Type B pancreatic cell (in vitro differentiated cells): ENCODE measurements around the gene CORO6. TPM values are rescaled to one million over a fixed set of nuclear protein-coding genes. Genes with fewer than 3 reads are reported as not detected.

Source experiments
- DNase-seq: peaks from one replicate; pipeline ENCODE4 v3.0.0; 2021; ENCODE audit warnings: mixed read lengths; ENCODE audit not compliant: unreplicated experiment; ENCODE audit errors: extremely low spot score
- H3K27ac Mint-ChIP-seq: 2 replicates; pipeline ENCODE4 v1.8.0; 2021; ENCODE audit warnings: mild to moderate bottlenecking, mixed read lengths
- H3K27me3 Mint-ChIP-seq: 2 replicates; pipeline ENCODE4 v1.8.0; 2021; ENCODE audit warnings: mixed read lengths
- H3K36me3 Mint-ChIP-seq: 2 replicates; pipeline ENCODE4 v1.8.0; 2021; ENCODE audit warnings: mixed read lengths
- H3K4me1 Mint-ChIP-seq: one replicate; pipeline ENCODE4 v1.8.0; 2021; ENCODE audit warnings: mixed read lengths; ENCODE audit not compliant: unreplicated experiment
- H3K4me3 Mint-ChIP-seq: 2 replicates; pipeline ENCODE4 v1.8.0; 2021; ENCODE audit warnings: mild to moderate bottlenecking, mixed read lengths
- H3K9me3 Mint-ChIP-seq: 2 replicates; pipeline ENCODE4 v1.8.0; 2021; ENCODE audit warnings: mixed read lengths
- CTCF ChIP-seq: fragments of 200-600 bp; sonication (generic); conservative IDR thresholded peaks from 2 replicates; pipeline ENCODE4 v1.5.0; 2021; ENCODE audit warnings: antibody characterized with exemption, mild to moderate bottlenecking
- total RNA-seq: library from RNA; stranded (reverse); gene quantifications from 2 replicates; pipeline ENCODE4 v1.2.1, GENCODE V29; 2021; ENCODE audit warnings: low replicate concordance

Gene CORO6
- total RNA-seq, 1 donor from 2014 or later = 6.8 TPM

GRCh38 chr17:29613352-29613837 lies 9.3 kb downstream of the CORO6 start:
- H3K27me3 Mint-ChIP-seq = peaks cover 33% of the 10 kb centered on the region
- H3K36me3 Mint-ChIP-seq = peaks cover 5% of the 10 kb centered on the region
- H3K4me3 Mint-ChIP-seq = no peak overlapping the region
- no peaks in the 10 kb centered on the region for H3K4me1 Mint-ChIP-seq
- H3K27ac Mint-ChIP-seq = no peak overlapping the region
- H3K9me3 Mint-ChIP-seq = no peaks in the 10 kb centered on the region
- peak; percentile 82 for DNase-seq
- peak; percentile 81 for TF ChIP-seq CTCF

- Mint-ChIP-seq H3K27ac (no peak overlapping the region), H3K27me3 (peaks cover 29% of the 10 kb centered on the region), H3K36me3 (peaks cover 5% of the 10 kb centered on the region), H3K4me1 (no peaks in the 10 kb centered on the region), H3K9me3 (no peaks in the 10 kb centered on the region), H3K4me3 (no peak overlapping the region)
- no peak for TF ChIP-seq CTCF
- no peak for DNase-seq
Observed at GRCh38 chr17:29612404-29613280, 10.1 kb downstream of the CORO6 start.

- no peak for TF ChIP-seq CTCF
- H3K4me1 Mint-ChIP-seq = no peaks in the 10 kb centered on the region
- H3K4me3 Mint-ChIP-seq = no peak overlapping the region
- peaks cover 23% of the 10 kb centered on the region for H3K27me3 Mint-ChIP-seq
- DNase-seq = no peak
- peaks cover 5% of the 10 kb centered on the region for H3K36me3 Mint-ChIP-seq
- no peak overlapping the region for H3K27ac Mint-ChIP-seq
- no peaks in the 10 kb centered on the region for H3K9me3 Mint-ChIP-seq
Observed at GRCh38 chr17:29612094-29612403, 10.7 kb downstream of the CORO6 start.

- no peak for TF ChIP-seq CTCF
- Mint-ChIP-seq H3K4me1 (no peaks in the 10 kb centered on the region), H3K4me3 (no peak overlapping the region), H3K27ac (no peak overlapping the region), H3K9me3 (no peaks in the 10 kb centered on the region), H3K36me3 (peaks cover 5% of the 10 kb centered on the region), H3K27me3 (peaks cover 18% of the 10 kb centered on the region)
- DNase-seq = no peak
Observed at GRCh38 chr17:29611351-29612093, 11.2 kb downstream of the CORO6 start.

- Mint-ChIP-seq H3K27ac (no peak overlapping the region), H3K27me3 (peaks cover 7% of the 10 kb centered on the region), H3K36me3 (peaks cover 5% of the 10 kb centered on the region), H3K9me3 (no peaks in the 10 kb centered on the region), H3K4me1 (no peaks in the 10 kb centered on the region), H3K4me3 (no peak overlapping the region)
- TF ChIP-seq CTCF = no peak
- no peak for DNase-seq
Observed at GRCh38 chr17:29610395-29610794, 12.3 kb downstream of the CORO6 start.
